SH-SY5Y (cell line): ENCODE measurements around the gene KCTD5.

Experiments used
- GATA2 ChIP-seq: IDR thresholded peaks from 2 replicates; pipeline ENCODE4 v1.6.1; 2011; ENCODE audit warnings: mild to moderate bottlenecking, low read depth, low read length
- GATA3 ChIP-seq: IDR thresholded peaks from 2 replicates; pipeline ENCODE4 v1.6.1; 2011; ENCODE audit warnings: low read depth, mild to moderate bottlenecking, low read length, moderate library complexity

- no peak for TF ChIP-seq GATA2
- TF ChIP-seq GATA3 = no peak
These were observed 74.1 kb downstream of the KCTD5 start for GRCh38 chr16:2756288-2757015.
